ENCODE results near the gene TAF7L. TPM values are rescaled to one million over a fixed set of nuclear protein-coding genes. Genes with fewer than 3 reads are reported as not detected.

The TAF7L gene
- total RNA-seq, 4 donors from 2014 or later, result 0.44 TPM; not detected in 3

DNA sequence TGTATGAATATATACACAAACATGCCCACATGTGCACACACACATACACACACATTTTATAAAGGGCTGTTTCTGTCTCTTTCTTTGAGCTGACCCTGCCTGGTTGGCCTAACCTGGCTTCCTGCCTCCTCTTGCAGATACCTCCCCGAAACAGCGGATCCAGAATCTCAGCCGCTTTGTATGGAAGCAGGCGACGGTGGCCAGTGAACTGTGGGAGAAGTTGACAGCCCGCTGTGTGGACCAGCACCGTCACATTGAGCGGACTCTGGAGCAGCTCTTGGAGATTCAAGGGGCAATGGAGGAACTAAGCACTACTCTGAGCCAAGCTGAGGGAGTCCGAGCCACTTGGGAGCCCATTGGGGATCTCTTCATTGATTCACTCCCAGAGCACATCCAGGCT, 49.6 kb downstream of the TAF7L start:
- Histone ChIP-seq H3K36me3 (no peaks in the 10 kb centered on the region), H3K4me3 (no peak overlapping the region), H3K27me3 (no peaks in the 10 kb centered on the region), H3K9me3 (no peaks in the 10 kb centered on the region), H3K4me1 (no peaks in the 10 kb centered on the region), H3K27ac (no peak overlapping the region)
- intact Hi-C loops (cut with DNase I), result no loop called here
- 92% methylated on average over 8 of the region's 9 CpGs; no CpG with 5 or more reads in 1 of the 2 donors for WGBS, 2 donors
- no peak for TF ChIP-seq POLR2A (IDR thresholded peaks at IDR 0.05)
- TF ChIP-seq CTCF (IDR thresholded peaks at IDR 0.05), result no peak
- DNase-seq, result no peak

DNA sequence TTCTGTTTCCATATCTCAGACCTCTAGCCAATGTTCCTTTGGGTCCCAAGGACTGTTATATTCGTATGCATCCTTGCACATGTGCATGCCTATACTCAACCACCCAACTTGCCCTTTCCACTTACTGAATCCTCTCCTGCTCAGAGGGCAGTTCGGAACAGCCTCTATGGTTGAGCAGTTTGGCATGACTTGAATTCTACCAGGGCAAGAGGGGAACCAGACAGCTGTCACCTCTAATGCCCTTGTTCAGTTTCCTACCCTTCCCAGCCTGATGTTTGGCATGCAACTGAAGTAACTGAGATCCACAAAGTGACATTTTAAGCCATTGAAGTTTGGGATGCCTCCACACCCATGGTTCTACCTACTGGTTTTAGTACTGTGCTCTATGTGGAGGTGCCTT, 54.1 kb downstream of the TAF7L start:
- no peaks in the 10 kb centered on the region for H3K9me3 ChIP-seq
- no peak for DNase-seq
- no peaks in the 10 kb centered on the region for H3K4me1 ChIP-seq
- WGBS, 2 donors, result 46% methylated on average over 2 of the region's 2 CpGs; no CpG with 5 or more reads in 1 of the 2 donors
- intact Hi-C loops (cut with DNase I), result no loop called here
- H3K4me3 ChIP-seq, result no peak overlapping the region
- no peaks in the 10 kb centered on the region for H3K27me3 ChIP-seq
- no peak overlapping the region for H3K27ac ChIP-seq
- no peak for TF ChIP-seq POLR2A (IDR thresholded peaks at IDR 0.05)
- no peak for TF ChIP-seq CTCF (IDR thresholded peaks at IDR 0.05)
- H3K36me3 ChIP-seq, result no peaks in the 10 kb centered on the region

DNA sequence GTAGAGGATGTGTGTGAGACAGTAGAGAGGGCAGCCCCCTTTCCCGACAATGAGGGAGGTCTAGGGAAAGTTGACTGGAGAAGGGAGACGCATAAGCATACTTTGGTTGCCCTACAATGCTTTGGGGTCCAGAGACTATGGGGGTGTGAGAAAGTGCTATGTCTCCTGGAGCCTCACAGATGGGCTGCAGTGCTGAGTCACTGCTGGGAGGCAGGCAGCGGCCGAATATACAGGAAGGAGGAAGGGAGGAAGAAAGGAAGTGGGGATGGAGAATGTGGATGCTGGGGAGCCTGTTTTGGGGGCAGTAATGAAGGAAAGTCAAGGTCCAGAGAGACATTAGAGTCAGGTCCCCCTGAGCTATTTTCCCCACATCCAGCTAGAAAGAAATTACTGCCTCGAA, 58.8 kb downstream of the TAF7L start:
- 69 to 73% methylated on average over 4 of the region's 5 CpGs for WGBS, 2 donors
- Histone ChIP-seq H3K36me3 (no peaks in the 10 kb centered on the region), H3K4me3 (no peak overlapping the region), H3K9me3 (no peaks in the 10 kb centered on the region), H3K27ac (no peak overlapping the region), H3K4me1 (no peaks in the 10 kb centered on the region), H3K27me3 (no peaks in the 10 kb centered on the region)
- DNase-seq, result no peak
- intact Hi-C loops (cut with DNase I), result no loop called here
- TF ChIP-seq CTCF (IDR thresholded peaks at IDR 0.05) (no peak), POLR2A (IDR thresholded peaks at IDR 0.05) (no peak)

GRCh38 chrX:101231080-101231479, 60.1 kb downstream of the TAF7L start:
- H3K36me3 ChIP-seq, result no peaks in the 10 kb centered on the region
- WGBS, 2 donors, result 75 to 92% methylated on average over 1 of the region's 1 CpG
- H3K4me1 ChIP-seq, result no peaks in the 10 kb centered on the region
- H3K27ac ChIP-seq, result no peak overlapping the region
- H3K27me3 ChIP-seq, result no peaks in the 10 kb centered on the region
- intact Hi-C loops (cut with DNase I), result no loop called here
- H3K9me3 ChIP-seq, result no peaks in the 10 kb centered on the region
- TF ChIP-seq POLR2A (IDR thresholded peaks at IDR 0.05), result no peak
- no peak for TF ChIP-seq CTCF (IDR thresholded peaks at IDR 0.05)
- H3K4me3 ChIP-seq, result no peak overlapping the region
- DNase-seq, result no peak

DNA sequence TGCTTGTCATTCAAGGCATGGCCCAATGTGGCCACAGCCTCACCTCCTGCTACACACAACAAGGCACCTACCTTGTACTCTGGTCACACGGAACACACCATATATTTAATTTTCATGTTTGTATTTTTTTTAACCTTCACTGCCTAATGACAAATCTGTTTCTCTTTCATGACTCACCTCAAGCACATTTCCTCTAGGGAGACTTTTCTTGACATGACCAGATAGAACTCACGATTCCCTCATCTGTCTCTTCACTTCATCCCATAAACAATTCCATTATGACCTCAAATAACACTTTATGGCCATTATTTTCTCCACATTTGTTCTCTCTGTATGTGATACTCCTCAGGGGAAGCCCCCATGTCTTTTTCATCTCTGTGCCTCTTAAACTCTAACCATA, 60.5 kb downstream of the TAF7L start:
- Histone ChIP-seq H3K9me3 (no peaks in the 10 kb centered on the region), H3K4me1 (no peaks in the 10 kb centered on the region), H3K27me3 (no peaks in the 10 kb centered on the region), H3K36me3 (no peaks in the 10 kb centered on the region), H3K27ac (no peak overlapping the region), H3K4me3 (no peak overlapping the region)
- DNase-seq, result no peak
- intact Hi-C loops (cut with DNase I), result no loop called here
- TF ChIP-seq POLR2A (IDR thresholded peaks at IDR 0.05) (no peak), CTCF (IDR thresholded peaks at IDR 0.05) (no peak)
- 75 to 82% methylated on average over 2 of the region's 2 CpGs for WGBS, 2 donors

All from esophagus squamous epithelium (tissue), 5 donors.